Liver (tissue), 9 donors: ENCODE measurements around the gene SH3RF3. TPM values are rescaled to one million over a fixed set of nuclear protein-coding genes. Genes with fewer than 3 reads are reported as not detected.

ENCODE experiments used
- DNase-seq: peaks from one replicate; pipeline ENCODE4 v3.0.0-alpha.2; 2017; ENCODE audit warnings: low spot score
- H3K27ac ChIP-seq, 2 donors: one replicate each; pipeline ENCODE4 v1.7.0; 2013; ENCODE audit warnings: inconsistent platforms in 2 of 2, low read length in 2 of 2, control low read depth in 1 of 2, low read depth in 1 of 2, mild to moderate bottlenecking in 1 of 2
- H3K27me3 ChIP-seq, 4 donors: one replicate each; pipeline versions ENCODE4 v1.6.1 to v1.7.0; 2013; ENCODE audit warnings: low read length in 3 of 4, inconsistent platforms in 1 of 4, mild to moderate bottlenecking in 1 of 4, moderate library complexity in 1 of 4; ENCODE audit not compliant: control insufficient read depth in 4 of 4, insufficient read depth in 4 of 4
- H3K36me3 ChIP-seq, 4 donors: one replicate each; pipeline versions ENCODE4 v1.6.1 to v1.7.0; 2013; ENCODE audit warnings: low read length in 3 of 4, mild to moderate bottlenecking in 3 of 4, low read depth in 1 of 4, moderate library complexity in 1 of 4; ENCODE audit not compliant: control insufficient read depth in 4 of 4, insufficient read depth in 3 of 4
- H3K4me1 ChIP-seq, 4 donors: one replicate each; pipeline versions ENCODE4 v1.6.1 to v1.7.0; 2013; ENCODE audit warnings: low read length in 3 of 4, mild to moderate bottlenecking in 3 of 4, moderate library complexity in 1 of 4; ENCODE audit not compliant: control insufficient read depth in 4 of 4, insufficient read depth in 4 of 4
- H3K4me3 ChIP-seq, 3 donors: one replicate each; pipeline versions ENCODE4 v1.6.1 to v1.7.0; 2013; ENCODE audit warnings: low read length in 3 of 3, control low read depth in 1 of 3, low read depth in 1 of 3, mild to moderate bottlenecking in 1 of 3
- H3K9ac ChIP-seq, 2 donors: one replicate each; pipeline ENCODE4 v1.7.0; 2013; ENCODE audit warnings: low read length in 2 of 2, mild to moderate bottlenecking in 2 of 2, moderate library complexity in 2 of 2, control low read depth in 1 of 2, low read depth in 1 of 2
- H3K9me3 ChIP-seq, 4 donors: one replicate each; pipeline versions ENCODE4 v1.6.1 to v1.7.0; 2013; ENCODE audit warnings: low read length in 3 of 4; ENCODE audit not compliant: control insufficient read depth in 4 of 4
- EGR1 ChIP-seq, 2 donors: IDR thresholded peaks; 2 replicates each; pipeline ENCODE4 v1.6.1; 2016 to 2018; ENCODE audit warnings: antibody characterized with exemption in 2 of 2, low read depth in 2 of 2
- FOXA1 ChIP-seq: IDR thresholded peaks from 2 replicates; pipeline ENCODE4 v1.6.1; 2016; ENCODE audit warnings: antibody characterized with exemption
- FOXA2 ChIP-seq: IDR thresholded peaks from 2 replicates; pipeline ENCODE4 v1.6.1; 2016; ENCODE audit warnings: antibody characterized with exemption
- GABPA ChIP-seq, 2 donors: IDR thresholded peaks in 1 of 2; conservative IDR thresholded peaks in 1 of 2; 2 replicates each; pipeline ENCODE4 v1.6.1; 2016; ENCODE audit warnings: antibody characterized with exemption in 2 of 2, mild to moderate bottlenecking in 1 of 2, moderate library complexity in 1 of 2
- HNF4A ChIP-seq, 2 donors: conservative IDR thresholded peaks; 2 replicates each; pipeline ENCODE4 v1.6.1; 2016; ENCODE audit warnings: antibody characterized with exemption in 2 of 2, mild to moderate bottlenecking in 2 of 2
- HNF4G ChIP-seq: IDR thresholded peaks from 2 replicates; pipeline ENCODE4 v1.6.1; 2016; ENCODE audit warnings: antibody characterized with exemption
- JUND ChIP-seq, 2 donors: IDR thresholded peaks; 2 replicates each; pipeline ENCODE4 v1.6.1; 2016; ENCODE audit warnings: antibody characterized with exemption in 2 of 2
- NR2F2 ChIP-seq: IDR thresholded peaks from 2 replicates; pipeline ENCODE4 v1.6.1; 2016; ENCODE audit warnings: antibody characterized with exemption
- RAD21 ChIP-seq, 2 donors: IDR thresholded peaks; 2 replicates each; pipeline ENCODE4 v1.6.1; 2016; ENCODE audit warnings: antibody characterized with exemption in 2 of 2, mild to moderate bottlenecking in 2 of 2
- RXRA ChIP-seq, 2 donors: IDR thresholded peaks; 2 replicates each; pipeline ENCODE4 v1.6.1; 2017 to 2018; ENCODE audit warnings: antibody characterized with exemption in 2 of 2, mild to moderate bottlenecking in 1 of 2
- SP1 ChIP-seq: IDR thresholded peaks from 2 replicates; pipeline ENCODE4 v1.6.1; 2018; ENCODE audit warnings: antibody characterized with exemption, mild to moderate bottlenecking
- TAF1 ChIP-seq: conservative IDR thresholded peaks from 2 replicates; pipeline ENCODE4 v1.6.1; 2016; ENCODE audit warnings: antibody characterized with exemption, mild to moderate bottlenecking
- YY1 ChIP-seq: IDR thresholded peaks from 2 replicates; pipeline ENCODE4 v1.6.1; 2016; ENCODE audit warnings: antibody characterized with exemption, mild to moderate bottlenecking
- WGBS: extraction: QIAGEN DNeasy Blood & Tissue Kit; methylation state at CpG from one replicate; pipeline ENCODE4 v1.1.7; 2013; 5-methylcytosine and 5-hydroxymethylcytosine counted together
- polyA plus RNA-seq, 2 donors: library from polyadenylated mRNA; stranded (reverse) in 1 of 2; unstranded in 1 of 2; fragments of 200-250 nt in 1 of 2; fragments of >200 nt in 1 of 2; fragmentation: Nextera tagmentation in 1 of 2; extraction: Ambion mirVana in 1 of 2; gene quantifications; one replicate each; pipeline versions ENCODE4 v1.2.1 to v1.2.3, GENCODE V29; 2013 to 2015
- total RNA-seq, 2 donors: library from RNA; depleted of rRNA; stranded (reverse); fragments of >200 nt; gene quantifications; one replicate each; pipeline ENCODE4 v1.2.3, GENCODE V29; 2014
- TF ChIP-seq, protein P1 (sequence below): fragments of 150-350 bp; IDR thresholded peaks from 2 replicates; pipeline ENCODE4 v1.5.1; 2017; ENCODE audit warnings: improper control_type of control experiment, low read depth, low read length; ENCODE audit not compliant: missing input control
- TF ChIP-seq, protein P2 (sequence below): IDR thresholded peaks from 2 replicates; pipeline ENCODE4 v1.6.1; 2016; ENCODE audit warnings: antibody characterized with exemption
- TF ChIP-seq, protein P3 (sequence below): IDR thresholded peaks from 2 replicates; pipeline ENCODE4 v1.6.1; 2016; ENCODE audit warnings: antibody characterized with exemption
- TF ChIP-seq, protein P4 (sequence below): IDR thresholded peaks from 2 replicates; pipeline ENCODE4 v1.6.1; 2016; ENCODE audit warnings: antibody characterized with exemption
- TF ChIP-seq, protein P5 (sequence below): IDR thresholded peaks from 2 replicates; pipeline ENCODE4 v1.6.1; 2016; ENCODE audit warnings: antibody characterized with exemption, mild to moderate bottlenecking
- donor health status: healthy.
- donor health status: healthy.
- donor health status: healthy.
- donor health status: healthy.
- donor health status: healthy.

SH3RF3 gene
- total and polyA plus RNA-seq, 4 donors, result 0.11 to 1.0 (median 0.54) TPM

DNA sequence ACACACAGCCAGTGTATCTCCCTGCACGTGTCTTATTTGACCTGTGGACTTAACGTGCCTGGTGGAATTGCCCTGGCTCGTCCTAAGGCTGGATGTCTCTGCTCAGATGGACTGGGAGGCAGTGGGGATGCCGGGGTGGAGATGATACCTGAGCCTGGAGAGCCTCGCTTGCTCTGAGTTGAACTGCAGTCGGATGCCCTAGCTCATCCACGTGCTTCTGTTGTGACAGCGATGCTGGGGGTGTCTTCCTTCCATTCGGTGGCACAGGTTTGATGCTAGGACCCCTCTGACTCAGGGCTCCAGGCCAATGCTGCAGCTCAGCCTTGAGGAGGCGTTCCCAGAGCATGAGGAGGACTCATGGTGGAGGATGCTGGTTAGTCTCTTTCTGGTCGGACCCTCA, 117.6 kb downstream of the SH3RF3 start (continued):
- TF ChIP-seq, protein P1, sequence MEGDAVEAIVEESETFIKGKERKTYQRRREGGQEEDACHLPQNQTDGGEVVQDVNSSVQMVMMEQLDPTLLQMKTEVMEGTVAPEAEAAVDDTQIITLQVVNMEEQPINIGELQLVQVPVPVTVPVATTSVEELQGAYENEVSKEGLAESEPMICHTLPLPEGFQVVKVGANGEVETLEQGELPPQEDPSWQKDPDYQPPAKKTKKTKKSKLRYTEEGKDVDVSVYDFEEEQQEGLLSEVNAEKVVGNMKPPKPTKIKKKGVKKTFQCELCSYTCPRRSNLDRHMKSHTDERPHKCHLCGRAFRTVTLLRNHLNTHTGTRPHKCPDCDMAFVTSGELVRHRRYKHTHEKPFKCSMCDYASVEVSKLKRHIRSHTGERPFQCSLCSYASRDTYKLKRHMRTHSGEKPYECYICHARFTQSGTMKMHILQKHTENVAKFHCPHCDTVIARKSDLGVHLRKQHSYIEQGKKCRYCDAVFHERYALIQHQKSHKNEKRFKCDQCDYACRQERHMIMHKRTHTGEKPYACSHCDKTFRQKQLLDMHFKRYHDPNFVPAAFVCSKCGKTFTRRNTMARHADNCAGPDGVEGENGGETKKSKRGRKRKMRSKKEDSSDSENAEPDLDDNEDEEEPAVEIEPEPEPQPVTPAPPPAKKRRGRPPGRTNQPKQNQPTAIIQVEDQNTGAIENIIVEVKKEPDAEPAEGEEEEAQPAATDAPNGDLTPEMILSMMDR, result no peak
- TF ChIP-seq EGR1 (IDR thresholded peaks at IDR 0.05; ENCODE audit: low read depth in 2 of 2), result no peak
- TF ChIP-seq, protein P2, sequence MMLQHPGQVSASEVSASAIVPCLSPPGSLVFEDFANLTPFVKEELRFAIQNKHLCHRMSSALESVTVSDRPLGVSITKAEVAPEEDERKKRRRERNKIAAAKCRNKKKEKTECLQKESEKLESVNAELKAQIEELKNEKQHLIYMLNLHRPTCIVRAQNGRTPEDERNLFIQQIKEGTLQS, result no peak

DNA sequence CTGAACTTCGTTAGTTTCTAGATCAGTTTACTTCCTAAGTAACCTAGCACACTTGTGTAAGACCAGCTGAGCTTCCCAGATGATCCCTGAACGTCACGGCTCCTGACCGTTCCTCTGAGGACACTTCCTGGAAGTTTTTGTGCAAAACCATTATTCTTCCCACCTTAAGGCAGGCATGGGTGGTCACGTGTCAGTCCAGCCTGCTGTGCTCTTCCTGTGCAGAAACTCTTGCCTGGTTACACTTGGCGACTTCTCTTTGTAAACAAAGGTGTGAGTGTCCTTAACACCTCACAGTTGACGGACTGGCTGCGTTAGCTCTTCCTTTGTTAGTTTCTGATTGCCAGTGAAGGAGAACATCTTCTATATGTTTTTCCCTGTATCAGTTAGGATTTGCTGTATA, 118.3 kb downstream of the SH3RF3 start:
- Histone ChIP-seq H3K4me3 (no peak overlapping the region), H3K27ac (no peak overlapping the region), H3K4me1 (peaks cover 0 to 5% (median 2%) of the 10 kb centered on the region in 4 donors), H3K9me3 (no peaks in the 10 kb centered on the region), H3K9ac (no peak overlapping the region), H3K27me3 (no peaks in the 10 kb centered on the region), H3K36me3 (no peaks in the 10 kb centered on the region)
- WGBS, result 57% methylated on average over 8 of the region's 8 CpGs
- TF ChIP-seq FOXA1 (no peak), HNF4A (conservative IDR thresholded peaks at IDR 0.05) (no peak), TAF1 (no peak), RAD21 (IDR thresholded peaks at IDR 0.05) (no peak), GABPA (IDR thresholded peaks at IDR 0.05 in 1 of 2, conservative IDR thresholded peaks at IDR 0.05 in 1 of 2) (no peak), SP1 (no peak), FOXA2 (no peak), HNF4G (no peak), JUND (IDR thresholded peaks at IDR 0.05) (no peak), EGR1 (IDR thresholded peaks at IDR 0.05; ENCODE audit: low read depth in 2 of 2) (no peak), RXRA (IDR thresholded peaks at IDR 0.05) (no peak), NR2F2 (no peak), YY1 (no peak)
- TF ChIP-seq, protein P3, sequence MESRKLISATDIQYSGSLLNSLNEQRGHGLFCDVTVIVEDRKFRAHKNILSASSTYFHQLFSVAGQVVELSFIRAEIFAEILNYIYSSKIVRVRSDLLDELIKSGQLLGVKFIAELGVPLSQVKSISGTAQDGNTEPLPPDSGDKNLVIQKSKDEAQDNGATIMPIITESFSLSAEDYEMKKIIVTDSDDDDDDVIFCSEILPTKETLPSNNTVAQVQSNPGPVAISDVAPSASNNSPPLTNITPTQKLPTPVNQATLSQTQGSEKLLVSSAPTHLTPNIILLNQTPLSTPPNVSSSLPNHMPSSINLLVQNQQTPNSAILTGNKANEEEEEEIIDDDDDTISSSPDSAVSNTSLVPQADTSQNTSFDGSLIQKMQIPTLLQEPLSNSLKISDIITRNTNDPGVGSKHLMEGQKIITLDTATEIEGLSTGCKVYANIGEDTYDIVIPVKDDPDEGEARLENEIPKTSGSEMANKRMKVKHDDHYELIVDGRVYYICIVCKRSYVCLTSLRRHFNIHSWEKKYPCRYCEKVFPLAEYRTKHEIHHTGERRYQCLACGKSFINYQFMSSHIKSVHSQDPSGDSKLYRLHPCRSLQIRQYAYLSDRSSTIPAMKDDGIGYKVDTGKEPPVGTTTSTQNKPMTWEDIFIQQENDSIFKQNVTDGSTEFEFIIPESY, result no peak
- TF ChIP-seq, protein P4, sequence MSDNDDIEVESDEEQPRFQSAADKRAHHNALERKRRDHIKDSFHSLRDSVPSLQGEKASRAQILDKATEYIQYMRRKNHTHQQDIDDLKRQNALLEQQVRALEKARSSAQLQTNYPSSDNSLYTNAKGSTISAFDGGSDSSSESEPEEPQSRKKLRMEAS, result no peak
- TF ChIP-seq, protein P1, result no peak
- TF ChIP-seq, protein P2, result no peak
- TF ChIP-seq, protein P5, sequence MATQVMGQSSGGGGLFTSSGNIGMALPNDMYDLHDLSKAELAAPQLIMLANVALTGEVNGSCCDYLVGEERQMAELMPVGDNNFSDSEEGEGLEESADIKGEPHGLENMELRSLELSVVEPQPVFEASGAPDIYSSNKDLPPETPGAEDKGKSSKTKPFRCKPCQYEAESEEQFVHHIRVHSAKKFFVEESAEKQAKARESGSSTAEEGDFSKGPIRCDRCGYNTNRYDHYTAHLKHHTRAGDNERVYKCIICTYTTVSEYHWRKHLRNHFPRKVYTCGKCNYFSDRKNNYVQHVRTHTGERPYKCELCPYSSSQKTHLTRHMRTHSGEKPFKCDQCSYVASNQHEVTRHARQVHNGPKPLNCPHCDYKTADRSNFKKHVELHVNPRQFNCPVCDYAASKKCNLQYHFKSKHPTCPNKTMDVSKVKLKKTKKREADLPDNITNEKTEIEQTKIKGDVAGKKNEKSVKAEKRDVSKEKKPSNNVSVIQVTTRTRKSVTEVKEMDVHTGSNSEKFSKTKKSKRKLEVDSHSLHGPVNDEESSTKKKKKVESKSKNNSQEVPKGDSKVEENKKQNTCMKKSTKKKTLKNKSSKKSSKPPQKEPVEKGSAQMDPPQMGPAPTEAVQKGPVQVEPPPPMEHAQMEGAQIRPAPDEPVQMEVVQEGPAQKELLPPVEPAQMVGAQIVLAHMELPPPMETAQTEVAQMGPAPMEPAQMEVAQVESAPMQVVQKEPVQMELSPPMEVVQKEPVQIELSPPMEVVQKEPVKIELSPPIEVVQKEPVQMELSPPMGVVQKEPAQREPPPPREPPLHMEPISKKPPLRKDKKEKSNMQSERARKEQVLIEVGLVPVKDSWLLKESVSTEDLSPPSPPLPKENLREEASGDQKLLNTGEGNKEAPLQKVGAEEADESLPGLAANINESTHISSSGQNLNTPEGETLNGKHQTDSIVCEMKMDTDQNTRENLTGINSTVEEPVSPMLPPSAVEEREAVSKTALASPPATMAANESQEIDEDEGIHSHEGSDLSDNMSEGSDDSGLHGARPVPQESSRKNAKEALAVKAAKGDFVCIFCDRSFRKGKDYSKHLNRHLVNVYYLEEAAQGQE, result no peak
- DNase-seq, result no peak
